ENCODE data around the gene IRF6. TPM values are rescaled to one million over a fixed set of nuclear protein-coding genes. Genes with fewer than 3 reads are reported as not detected.

Gene IRF6
- total RNA-seq, 1 donor from 2014 or later = 21.2 TPM

DNA sequence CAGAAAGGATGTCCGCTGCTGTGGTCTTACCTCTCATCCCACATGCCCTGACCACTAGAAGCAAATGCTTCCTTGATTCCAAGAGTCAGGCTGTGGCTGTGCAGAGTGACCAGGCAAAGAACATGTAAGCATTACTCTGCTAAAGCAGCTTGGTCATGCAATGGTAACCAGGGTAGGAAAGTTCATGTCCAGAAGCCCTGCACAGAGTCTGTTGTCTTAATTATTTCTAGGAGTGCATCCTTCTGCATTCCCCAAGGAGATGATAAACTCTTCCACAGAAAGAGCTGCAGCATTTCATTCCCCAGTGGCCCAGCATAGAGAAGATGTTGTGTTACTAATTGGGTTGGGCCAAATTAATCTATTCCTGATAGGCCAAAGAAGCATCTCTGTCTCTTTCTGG, 11.7 kb upstream of the IRF6 start:
- H3K9me3 Mint-ChIP-seq (ENCODE audit: unreplicated experiment) = no peaks in the 10 kb centered on the region
- H3K27me3 Mint-ChIP-seq (ENCODE audit: low read depth, unreplicated experiment) = peaks cover 7% of the 10 kb centered on the region
- no peak for FAIRE-seq

DNA sequence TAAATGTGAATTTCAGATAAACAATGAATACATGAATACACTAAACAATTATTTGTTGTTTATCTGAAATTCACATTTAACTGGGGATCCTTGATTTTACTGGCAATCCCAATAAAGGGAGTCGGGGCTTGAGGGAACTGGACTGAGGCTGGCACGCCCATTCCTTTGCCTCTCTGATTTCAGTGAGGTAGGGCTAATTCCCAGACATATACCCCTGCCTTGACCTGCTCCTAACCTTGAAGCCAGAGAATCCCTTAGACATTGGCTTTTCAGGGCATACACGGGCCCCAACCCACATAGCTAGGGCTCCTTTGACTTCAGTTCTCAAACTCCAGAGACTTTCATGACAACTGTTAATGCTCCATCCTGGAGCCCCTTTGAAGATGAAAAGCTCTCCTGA, 11.0 kb upstream of the IRF6 start:
- no peak for FAIRE-seq
- Mint-ChIP-seq H3K27me3 (ENCODE audit: low read depth, unreplicated experiment) (peaks cover 7% of the 10 kb centered on the region), H3K4me3 (ENCODE audit: unreplicated experiment) (no peak overlapping the region), H3K9me3 (ENCODE audit: unreplicated experiment) (no peaks in the 10 kb centered on the region), H3K4me1 (ENCODE audit: low read depth, unreplicated experiment) (peaks cover 9% of the 10 kb centered on the region), H3K27ac (ENCODE audit: unreplicated experiment) (no peak overlapping the region), H3K36me3 (ENCODE audit: low read depth, unreplicated experiment) (no peaks in the 10 kb centered on the region)
- Histone ChIP-seq H2AFZ (ENCODE audit: low read depth, low read length) (no peak overlapping the region), H3K9ac (ENCODE audit: low read length) (no peak overlapping the region), H3K9me3 (ENCODE audit: insufficient read depth, low read depth, low read length) (no peaks in the 10 kb centered on the region), H4K20me1 (ENCODE audit: insufficient read depth, low read length) (no peaks in the 10 kb centered on the region), H3K27me3 (ENCODE audit: insufficient read depth, low read length) (no peaks in the 10 kb centered on the region), H3K27ac (ENCODE audit: low read depth, low read length) (no peak overlapping the region), H3K4me1 (ENCODE audit: insufficient read depth, low read length) (no peaks in the 10 kb centered on the region), H3K4me2 (ENCODE audit: low read length) (no peak overlapping the region), H3K36me3 (ENCODE audit: insufficient read depth, low read length) (no peaks in the 10 kb centered on the region), H3K79me2 (ENCODE audit: insufficient read depth, low read length) (no peaks in the 10 kb centered on the region), H3K4me3 (ENCODE audit: insufficient read depth, low read depth, low read length) (no peak overlapping the region)
- DNase-seq (ENCODE audit: low read depth) = no peak
- TF ChIP-seq EZH2 (IDR thresholded peaks at IDR 0.05; ENCODE audit: insufficient read depth, low read length) = no peak
- TF ChIP-seq, protein P1, sequence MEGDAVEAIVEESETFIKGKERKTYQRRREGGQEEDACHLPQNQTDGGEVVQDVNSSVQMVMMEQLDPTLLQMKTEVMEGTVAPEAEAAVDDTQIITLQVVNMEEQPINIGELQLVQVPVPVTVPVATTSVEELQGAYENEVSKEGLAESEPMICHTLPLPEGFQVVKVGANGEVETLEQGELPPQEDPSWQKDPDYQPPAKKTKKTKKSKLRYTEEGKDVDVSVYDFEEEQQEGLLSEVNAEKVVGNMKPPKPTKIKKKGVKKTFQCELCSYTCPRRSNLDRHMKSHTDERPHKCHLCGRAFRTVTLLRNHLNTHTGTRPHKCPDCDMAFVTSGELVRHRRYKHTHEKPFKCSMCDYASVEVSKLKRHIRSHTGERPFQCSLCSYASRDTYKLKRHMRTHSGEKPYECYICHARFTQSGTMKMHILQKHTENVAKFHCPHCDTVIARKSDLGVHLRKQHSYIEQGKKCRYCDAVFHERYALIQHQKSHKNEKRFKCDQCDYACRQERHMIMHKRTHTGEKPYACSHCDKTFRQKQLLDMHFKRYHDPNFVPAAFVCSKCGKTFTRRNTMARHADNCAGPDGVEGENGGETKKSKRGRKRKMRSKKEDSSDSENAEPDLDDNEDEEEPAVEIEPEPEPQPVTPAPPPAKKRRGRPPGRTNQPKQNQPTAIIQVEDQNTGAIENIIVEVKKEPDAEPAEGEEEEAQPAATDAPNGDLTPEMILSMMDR (IDR thresholded peaks at IDR 0.05; ENCODE audit: insufficient read depth, low read depth, low read length) = no peak

More for the DNA sequence above, 11.7 kb upstream of the IRF6 start:
- Mint-ChIP-seq H3K36me3 (ENCODE audit: low read depth, unreplicated experiment) (no peaks in the 10 kb centered on the region), H3K4me3 (ENCODE audit: unreplicated experiment) (no peak overlapping the region), H3K4me1 (ENCODE audit: low read depth, unreplicated experiment) (peaks cover 11% of the 10 kb centered on the region), H3K27ac (ENCODE audit: unreplicated experiment) (no peak overlapping the region)
- no peak for DNase-seq (ENCODE audit: low read depth)
- Histone ChIP-seq H2AFZ (ENCODE audit: low read depth, low read length) (no peak overlapping the region), H3K4me3 (ENCODE audit: insufficient read depth, low read depth, low read length) (no peak overlapping the region), H3K27me3 (ENCODE audit: insufficient read depth, low read length) (no peaks in the 10 kb centered on the region), H3K9ac (ENCODE audit: low read length) (no peak overlapping the region), H3K4me2 (ENCODE audit: low read length) (no peak overlapping the region), H3K36me3 (ENCODE audit: insufficient read depth, low read length) (no peaks in the 10 kb centered on the region), H3K9me3 (ENCODE audit: insufficient read depth, low read depth, low read length) (no peaks in the 10 kb centered on the region), H3K27ac (ENCODE audit: low read depth, low read length) (no peak overlapping the region), H3K4me1 (ENCODE audit: insufficient read depth, low read length) (no peaks in the 10 kb centered on the region), H4K20me1 (ENCODE audit: insufficient read depth, low read length) (no peaks in the 10 kb centered on the region), H3K79me2 (ENCODE audit: insufficient read depth, low read length) (no peaks in the 10 kb centered on the region)
- TF ChIP-seq EZH2 (IDR thresholded peaks at IDR 0.05; ENCODE audit: insufficient read depth, low read length) = no peak
- TF ChIP-seq, protein P1 (IDR thresholded peaks at IDR 0.05; ENCODE audit: insufficient read depth, low read depth, low read length) = no peak

DNA sequence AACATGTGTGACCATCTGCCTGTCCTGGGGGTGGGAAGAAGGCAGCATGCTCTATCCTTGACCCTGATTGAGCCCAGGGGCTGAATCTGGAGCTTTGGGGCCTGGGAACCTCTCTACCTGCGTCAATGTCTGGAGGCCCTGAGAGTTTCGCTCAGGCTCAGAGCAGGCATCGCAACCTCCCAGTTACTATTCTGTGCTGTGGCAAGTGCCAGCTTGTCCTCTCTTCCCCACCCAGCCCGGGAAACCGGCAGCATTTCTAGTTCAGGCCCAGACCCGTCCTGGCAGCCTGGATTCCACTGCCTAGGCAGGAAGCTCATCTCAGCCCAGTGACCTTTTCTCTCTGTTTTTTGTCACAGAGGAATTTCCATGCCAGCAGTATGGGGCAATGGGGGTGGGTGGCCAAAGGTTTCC, 10.0 kb upstream of the IRF6 start:
- Mint-ChIP-seq H3K27ac (ENCODE audit: unreplicated experiment) (no peak overlapping the region), H3K4me3 (ENCODE audit: unreplicated experiment) (no peak overlapping the region)

More for the DNA sequence above, 10.0 kb upstream of the IRF6 start:
- no peak overlapping the region for H3K9ac ChIP-seq (ENCODE audit: low read length)
- no peaks in the 10 kb centered on the region for H3K4me1 ChIP-seq (ENCODE audit: insufficient read depth, low read length)
- H3K27me3 ChIP-seq (ENCODE audit: insufficient read depth, low read length) = no peaks in the 10 kb centered on the region
- Mint-ChIP-seq H3K36me3 (ENCODE audit: low read depth, unreplicated experiment) (no peaks in the 10 kb centered on the region), H3K9me3 (ENCODE audit: unreplicated experiment) (no peaks in the 10 kb centered on the region), H3K4me1 (ENCODE audit: low read depth, unreplicated experiment) (peaks cover 9% of the 10 kb centered on the region), H3K27me3 (ENCODE audit: low read depth, unreplicated experiment) (peaks cover 7% of the 10 kb centered on the region)
- no peak overlapping the region for H3K4me3 ChIP-seq (ENCODE audit: insufficient read depth, low read depth, low read length)
- H4K20me1 ChIP-seq (ENCODE audit: insufficient read depth, low read length) = no peaks in the 10 kb centered on the region
- H3K27ac ChIP-seq (ENCODE audit: low read depth, low read length) = no peak overlapping the region
- TF ChIP-seq, protein P1 (IDR thresholded peaks at IDR 0.05; ENCODE audit: insufficient read depth, low read depth, low read length) = no peak
- no peak for TF ChIP-seq EZH2 (IDR thresholded peaks at IDR 0.05; ENCODE audit: insufficient read depth, low read length)
- H2AFZ ChIP-seq (ENCODE audit: low read depth, low read length) = no peak overlapping the region
- no peak overlapping the region for H3K4me2 ChIP-seq (ENCODE audit: low read length)
- FAIRE-seq (no peak), DNase-seq (ENCODE audit: low read depth) (no peak)
- H3K79me2 ChIP-seq (ENCODE audit: insufficient read depth, low read length) = no peaks in the 10 kb centered on the region
- no peaks in the 10 kb centered on the region for H3K9me3 ChIP-seq (ENCODE audit: insufficient read depth, low read depth, low read length)
- H3K36me3 ChIP-seq (ENCODE audit: insufficient read depth, low read length) = no peaks in the 10 kb centered on the region
